Central memory CD8-positive, alpha-beta T cell (primary cell): ENCODE measurements around the gene SCARB1.

ENCODE experiments used
- ATAC-seq: fragments of 150-1000 bp; cut with Tn5 transposase; replicated peaks from 2 replicates; pipeline ENCODE4 v1.10.0; 2022; ENCODE audit warnings: mild to moderate bottlenecking, moderate FRiP score, moderate number of reproducible peaks; ENCODE audit not compliant: poor library complexity, severe bottlenecking; ENCODE audit errors: extremely low read depth
- DNase-seq, 2 donors: peaks; one replicate each; pipeline ENCODE4 v3.0.0; 2021; ENCODE audit warnings: low spot score in 2 of 2
- H3K27ac Mint-ChIP-seq: one replicate; pipeline ENCODE4 v1.8.0; 2022; ENCODE audit warnings: low read depth, mild to moderate bottlenecking, moderate library complexity, mixed read lengths
- H3K27me3 Mint-ChIP-seq: one replicate; pipeline ENCODE4 v1.8.0; 2022; ENCODE audit warnings: mixed read lengths
- H3K36me3 Mint-ChIP-seq: one replicate; pipeline ENCODE4 v1.8.0; 2022; ENCODE audit warnings: mild to moderate bottlenecking, moderate library complexity, mixed read lengths; ENCODE audit not compliant: insufficient read depth
- H3K4me1 Mint-ChIP-seq: one replicate; pipeline ENCODE4 v1.8.0; 2022; ENCODE audit warnings: mixed read lengths
- H3K4me3 Mint-ChIP-seq: one replicate; pipeline ENCODE4 v1.8.0; 2022; ENCODE audit warnings: mild to moderate bottlenecking, moderate library complexity, mixed read lengths
- H3K9me3 Mint-ChIP-seq: one replicate; pipeline ENCODE4 v1.8.0; 2022; ENCODE audit warnings: mixed read lengths

Gene SCARB1

GRCh38 chr12:124737040-124737419 is 126.6 kb downstream of the SCARB1 start:
- Mint-ChIP-seq H3K4me3 (no peak overlapping the region), H3K9me3 (no peaks in the 10 kb centered on the region), H3K4me1 (peaks cover 22% of the 10 kb centered on the region), H3K36me3 (peaks cover 3% of the 10 kb centered on the region), H3K27me3 (peaks cover 8% of the 10 kb centered on the region), H3K27ac (no peak overlapping the region)
- DNase-seq (no peak), ATAC-seq (no peak)

GRCh38 chr12:124736115-124737039 is 127.3 kb downstream of the SCARB1 start:
- Mint-ChIP-seq H3K4me1 (peaks cover 22% of the 10 kb centered on the region), H3K27me3 (peaks cover 5% of the 10 kb centered on the region), H3K27ac (no peak overlapping the region), H3K9me3 (no peaks in the 10 kb centered on the region), H3K36me3 (peaks cover 3% of the 10 kb centered on the region), H3K4me3 (peak overlapping the region; percentile 31)
- peak; percentile 44 for ATAC-seq
- DNase-seq: no peak

GRCh38 chr12:124734224-124734788 is 129.4 kb downstream of the SCARB1 start:
- H3K4me1 Mint-ChIP-seq: peaks cover 22% of the 10 kb centered on the region
- DNase-seq (no peak), ATAC-seq (no peak)
- no peak overlapping the region for H3K27ac Mint-ChIP-seq
- H3K9me3 Mint-ChIP-seq: no peaks in the 10 kb centered on the region
- H3K4me3 Mint-ChIP-seq: no peak overlapping the region
- H3K36me3 Mint-ChIP-seq: peaks cover 3% of the 10 kb centered on the region
- H3K27me3 Mint-ChIP-seq: no peaks in the 10 kb centered on the region

GRCh38 chr12:124733086-124733485 is 130.6 kb downstream of the SCARB1 start:
- Mint-ChIP-seq H3K4me1 (peaks cover 13% of the 10 kb centered on the region), H3K27ac (no peak overlapping the region), H3K27me3 (no peaks in the 10 kb centered on the region), H3K36me3 (peaks cover 2% of the 10 kb centered on the region), H3K9me3 (no peaks in the 10 kb centered on the region), H3K4me3 (no peak overlapping the region)
- DNase-seq (no peak), ATAC-seq (no peak)

GRCh38 chr12:124732275-124733075 is 131.2 kb downstream of the SCARB1 start:
- H3K4me3 Mint-ChIP-seq: no peak overlapping the region
- H3K4me1 Mint-ChIP-seq: peaks cover 13% of the 10 kb centered on the region
- H3K36me3 Mint-ChIP-seq: peaks cover 1% of the 10 kb centered on the region
- no peak for DNase-seq
- no peak for ATAC-seq
- no peak overlapping the region for H3K27ac Mint-ChIP-seq
- H3K27me3 Mint-ChIP-seq: no peaks in the 10 kb centered on the region
- no peaks in the 10 kb centered on the region for H3K9me3 Mint-ChIP-seq

- H3K27ac Mint-ChIP-seq: no peak overlapping the region
- peaks cover 10% of the 10 kb centered on the region for H3K4me1 Mint-ChIP-seq
- ATAC-seq (no peak), DNase-seq (no peak)
- no peaks in the 10 kb centered on the region for H3K9me3 Mint-ChIP-seq
- peaks cover 1% of the 10 kb centered on the region for H3K36me3 Mint-ChIP-seq
- H3K4me3 Mint-ChIP-seq: no peak overlapping the region
- no peaks in the 10 kb centered on the region for H3K27me3 Mint-ChIP-seq
Observed at GRCh38 chr12:124731869-124732268, 131.8 kb downstream of the SCARB1 start.

GRCh38 chr12:124730455-124730932 is 133.2 kb downstream of the SCARB1 start:
- ATAC-seq: no peak
- H3K9me3 Mint-ChIP-seq: no peaks in the 10 kb centered on the region
- H3K27ac Mint-ChIP-seq: no peak overlapping the region
- no peaks in the 10 kb centered on the region for H3K4me1 Mint-ChIP-seq
- H3K27me3 Mint-ChIP-seq: no peaks in the 10 kb centered on the region
- H3K4me3 Mint-ChIP-seq: no peak overlapping the region
- H3K36me3 Mint-ChIP-seq: peaks cover 1% of the 10 kb centered on the region
- no peak for DNase-seq

GRCh38 chr12:124727922-124728321 is 135.7 kb downstream of the SCARB1 start:
- Mint-ChIP-seq H3K4me1 (no peaks in the 10 kb centered on the region), H3K36me3 (no peaks in the 10 kb centered on the region), H3K9me3 (no peaks in the 10 kb centered on the region), H3K27ac (no peak overlapping the region), H3K4me3 (no peak overlapping the region), H3K27me3 (no peaks in the 10 kb centered on the region)
- DNase-seq (no peak), ATAC-seq (no peak)

GRCh38 chr12:124727264-124727800 is 136.3 kb downstream of the SCARB1 start:
- no peaks in the 10 kb centered on the region for H3K9me3 Mint-ChIP-seq
- H3K27ac Mint-ChIP-seq: no peak overlapping the region
- no peaks in the 10 kb centered on the region for H3K36me3 Mint-ChIP-seq
- H3K27me3 Mint-ChIP-seq: no peaks in the 10 kb centered on the region
- H3K4me1 Mint-ChIP-seq: no peaks in the 10 kb centered on the region
- H3K4me3 Mint-ChIP-seq: no peak overlapping the region
- ATAC-seq: no peak
- no peak for DNase-seq
